OCI-LY1 (cell line): Measurements from ENCODE around the gene KHDC1.

Experiments
- H2AFZ ChIP-seq: fragments of 200-600 bp; sonication (generic), shearing (Covaris generic); 2 replicates; pipeline ENCODE4 v1.6.0; 2014; ENCODE audit warnings: antibody characterized with exemption, mild to moderate bottlenecking, low read length
- H3F3A ChIP-seq: fragments of 200-600 bp; sonication (generic), shearing (Covaris generic); 2 replicates; pipeline ENCODE4 v1.6.0; 2014; ENCODE audit warnings: mild to moderate bottlenecking, antibody characterized with exemption, low read length, moderate library complexity; ENCODE audit not compliant: insufficient read depth
- H3K27ac ChIP-seq: fragments of 200-600 bp; sonication (generic); 2 replicates; pipeline ENCODE4 v1.5.1; 2014; ENCODE audit warnings: low read length, mixed run types, mild to moderate bottlenecking, low read depth; ENCODE audit not compliant: poor library complexity, severe bottlenecking
- H3K27me3 ChIP-seq: fragments of 200-600 bp; sonication (generic); 2 replicates; pipeline ENCODE4 v1.6.0; 2014; ENCODE audit warnings: antibody characterized with exemption, mild to moderate bottlenecking, low read length, moderate library complexity; ENCODE audit not compliant: insufficient read depth
- H3K36me3 ChIP-seq: fragments of 200-600 bp; sonication (generic); 2 replicates; pipeline ENCODE4 v1.6.1; 2014; ENCODE audit warnings: mild to moderate bottlenecking, antibody characterized with exemption, low read length, moderate library complexity, mixed read lengths; ENCODE audit not compliant: insufficient read depth
- H3K4me1 ChIP-seq: fragments of 200-600 bp; sonication (generic); 2 replicates; pipeline ENCODE4 v1.5.1; 2014; ENCODE audit warnings: mild to moderate bottlenecking, low read length, moderate library complexity; ENCODE audit not compliant: insufficient read depth, severe bottlenecking
- H3K4me2 ChIP-seq: fragments of 200-600 bp; sonication (generic), shearing (Covaris generic); 2 replicates; pipeline ENCODE4 v1.6.1; 2014; ENCODE audit warnings: low read length
- H3K4me3 ChIP-seq: fragments of 200-600 bp; sonication (generic); 2 replicates; pipeline ENCODE4 v1.5.1; 2014; ENCODE audit warnings: low read length, low read depth, mild to moderate bottlenecking, mixed read lengths; ENCODE audit not compliant: poor library complexity, severe bottlenecking
- H3K79me2 ChIP-seq: fragments of 200-600 bp; shearing (Covaris generic); 2 replicates; pipeline ENCODE4 v1.6.1; 2016; ENCODE audit warnings: mixed run types, low read length, mixed read lengths; ENCODE audit not compliant: insufficient read depth
- H3K9ac ChIP-seq: fragments of 200-600 bp; sonication (generic), shearing (Covaris generic); 2 replicates; pipeline ENCODE4 v1.6.1; 2014; ENCODE audit warnings: mild to moderate bottlenecking, low read length, mixed read lengths
- H3K9me2 ChIP-seq: fragments of 200-600 bp; sonication (generic), shearing (Covaris generic); 2 replicates; pipeline ENCODE4 v1.6.1; 2014; ENCODE audit warnings: low read depth, mild to moderate bottlenecking, low read length, mixed read lengths
- H3K9me3 ChIP-seq: fragments of 200-600 bp; shearing (Covaris generic); 2 replicates; pipeline ENCODE4 v1.6.1; 2014; ENCODE audit warnings: low read length, mixed read lengths
- H4K20me1 ChIP-seq: fragments of 200-600 bp; sonication (generic), shearing (Covaris generic); 2 replicates; pipeline ENCODE4 v1.6.0; 2016; ENCODE audit warnings: mild to moderate bottlenecking, low read length; ENCODE audit not compliant: insufficient read depth
- EZH2 ChIP-seq: fragments of 200-600 bp; sonication (generic), shearing (Covaris generic); IDR thresholded peaks from 2 replicates; pipeline ENCODE4 v1.8.0; 2017; ENCODE audit warnings: borderline replicate concordance, mixed run types, mild to moderate bottlenecking, antibody characterized with exemption, low read length, moderate library complexity, mixed read lengths
- TF ChIP-seq, protein P1 (sequence below): fragments of 200-600 bp; sonication (generic), shearing (Covaris generic); IDR thresholded peaks from 2 replicates; pipeline ENCODE4 v1.5.1; 2017; ENCODE audit warnings: mild to moderate bottlenecking, antibody characterized with exemption, low read length, moderate library complexity, mixed read lengths

The KHDC1 gene

DNA sequence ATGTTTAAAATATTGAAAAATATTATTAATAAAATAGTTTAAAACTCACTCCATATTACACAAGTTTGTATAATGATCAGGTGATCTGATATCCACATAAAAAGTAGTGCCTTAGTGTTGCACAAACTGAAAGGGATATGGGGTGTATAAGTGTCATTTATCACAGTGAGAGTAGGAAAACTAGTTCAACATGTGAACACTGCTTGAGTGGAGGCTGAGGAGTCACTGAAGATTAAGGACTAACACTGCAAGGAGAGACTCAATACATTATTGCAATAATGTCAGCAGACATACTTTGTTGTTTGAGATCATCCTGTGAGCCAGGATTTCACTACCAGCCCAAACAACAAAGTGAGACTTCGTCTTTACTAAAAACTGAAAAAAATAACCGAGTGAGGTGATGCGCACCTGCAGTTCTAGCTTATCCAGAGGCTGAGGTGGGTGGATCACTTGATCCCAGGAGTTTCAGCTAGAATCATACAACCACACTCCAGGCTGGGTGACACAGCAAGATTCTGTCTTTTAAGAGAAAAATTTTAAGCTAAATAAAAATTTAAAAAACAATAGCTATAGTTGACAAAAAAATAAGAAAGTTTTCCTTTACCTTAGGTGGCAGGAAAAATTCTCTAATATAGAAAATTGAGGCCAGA, 35.3 kb downstream of the KHDC1 start:
- H3K27ac ChIP-seq: no peak overlapping the region
- H4K20me1 ChIP-seq: no peaks in the 10 kb centered on the region
- H3K9me3 ChIP-seq: no peaks in the 10 kb centered on the region
- H3K9ac ChIP-seq: no peak overlapping the region
- H3K36me3 ChIP-seq: no peaks in the 10 kb centered on the region
- no peak overlapping the region for H2AFZ ChIP-seq
- TF ChIP-seq, protein P1, sequence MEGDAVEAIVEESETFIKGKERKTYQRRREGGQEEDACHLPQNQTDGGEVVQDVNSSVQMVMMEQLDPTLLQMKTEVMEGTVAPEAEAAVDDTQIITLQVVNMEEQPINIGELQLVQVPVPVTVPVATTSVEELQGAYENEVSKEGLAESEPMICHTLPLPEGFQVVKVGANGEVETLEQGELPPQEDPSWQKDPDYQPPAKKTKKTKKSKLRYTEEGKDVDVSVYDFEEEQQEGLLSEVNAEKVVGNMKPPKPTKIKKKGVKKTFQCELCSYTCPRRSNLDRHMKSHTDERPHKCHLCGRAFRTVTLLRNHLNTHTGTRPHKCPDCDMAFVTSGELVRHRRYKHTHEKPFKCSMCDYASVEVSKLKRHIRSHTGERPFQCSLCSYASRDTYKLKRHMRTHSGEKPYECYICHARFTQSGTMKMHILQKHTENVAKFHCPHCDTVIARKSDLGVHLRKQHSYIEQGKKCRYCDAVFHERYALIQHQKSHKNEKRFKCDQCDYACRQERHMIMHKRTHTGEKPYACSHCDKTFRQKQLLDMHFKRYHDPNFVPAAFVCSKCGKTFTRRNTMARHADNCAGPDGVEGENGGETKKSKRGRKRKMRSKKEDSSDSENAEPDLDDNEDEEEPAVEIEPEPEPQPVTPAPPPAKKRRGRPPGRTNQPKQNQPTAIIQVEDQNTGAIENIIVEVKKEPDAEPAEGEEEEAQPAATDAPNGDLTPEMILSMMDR: no peak
- no peak for TF ChIP-seq EZH2
- no peaks in the 10 kb centered on the region for H3K9me2 ChIP-seq
- no peaks in the 10 kb centered on the region for H3K4me1 ChIP-seq
- no peaks in the 10 kb centered on the region for H3K79me2 ChIP-seq
- H3F3A ChIP-seq: no peaks in the 10 kb centered on the region
- no peaks in the 10 kb centered on the region for H3K27me3 ChIP-seq
- H3K4me3 ChIP-seq: no peak overlapping the region
- no peak overlapping the region for H3K4me2 ChIP-seq

DNA sequence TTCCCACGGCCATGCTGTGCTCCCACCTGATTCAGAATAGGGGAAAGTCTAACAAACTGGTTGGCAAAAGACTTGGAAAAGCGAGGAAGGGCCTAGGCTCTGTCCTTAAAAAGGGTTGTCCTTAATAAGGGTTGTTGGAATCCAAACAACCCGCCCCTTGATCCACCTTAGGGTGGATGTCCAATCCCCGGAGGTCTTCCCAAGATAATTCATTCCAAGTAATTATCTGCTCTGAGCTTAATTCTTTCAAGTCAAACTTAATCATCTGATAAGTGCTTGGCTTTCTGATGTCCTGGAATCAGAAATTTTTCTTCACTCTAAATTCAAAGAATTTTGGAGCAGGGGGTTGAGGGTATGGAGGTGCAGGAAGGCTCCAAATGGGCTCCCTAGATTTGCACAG, 37.6 kb downstream of the KHDC1 start, which contains the start of gene KHDC1L:
KHDC1L (minus strand) TSS at position 101 of the 400 bp plus-strand sequence; CDS start at position 13, 88 bp downstream.
- H3K27me3 ChIP-seq: no peaks in the 10 kb centered on the region
- H4K20me1 ChIP-seq: no peaks in the 10 kb centered on the region
- H3K9ac ChIP-seq: no peak within 1 kb of the TSS
- H3K4me1 ChIP-seq: no peaks in the 10 kb centered on the region
- no peak within 1 kb of the TSS for H3K4me3 ChIP-seq
- no peak within 1 kb of the TSS for H2AFZ ChIP-seq
- H3K4me2 ChIP-seq: no peak within 1 kb of the TSS
- H3F3A ChIP-seq: no peaks in the 10 kb centered on the region
- no peaks in the 10 kb centered on the region for H3K9me2 ChIP-seq
- TF ChIP-seq, protein P1: no peak
- TF ChIP-seq EZH2: no peak
- no peaks in the 10 kb centered on the region for H3K36me3 ChIP-seq
- H3K9me3 ChIP-seq: no peaks in the 10 kb centered on the region
- no peaks in the 10 kb centered on the region for H3K79me2 ChIP-seq
- H3K27ac ChIP-seq: no peak within 1 kb of the TSS

DNA sequence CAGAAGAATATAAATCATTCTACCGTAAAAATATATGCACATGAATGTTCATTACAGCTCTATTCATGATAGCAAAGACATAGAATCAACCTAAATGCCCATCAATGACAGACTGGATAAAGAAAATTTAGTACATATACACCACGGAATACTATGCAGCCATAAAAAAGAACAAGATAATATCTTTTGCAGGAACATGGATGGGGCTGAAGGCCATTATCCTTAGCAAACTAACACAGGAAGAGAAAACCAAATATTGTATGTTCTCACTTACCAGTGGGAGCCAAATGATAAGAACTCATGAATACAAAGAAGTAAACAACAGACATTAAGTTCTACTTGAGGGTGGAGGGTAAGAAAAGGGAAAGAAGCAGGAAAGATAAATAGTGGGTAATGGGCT, 46.1 kb downstream of the KHDC1 start:
- Histone ChIP-seq H3K4me2 (no peak overlapping the region), H4K20me1 (no peaks in the 10 kb centered on the region), H3K4me1 (no peaks in the 10 kb centered on the region), H2AFZ (no peak overlapping the region), H3K9me3 (no peaks in the 10 kb centered on the region), H3K79me2 (no peaks in the 10 kb centered on the region), H3F3A (no peaks in the 10 kb centered on the region), H3K9ac (no peak overlapping the region), H3K27me3 (no peaks in the 10 kb centered on the region), H3K36me3 (no peaks in the 10 kb centered on the region), H3K4me3 (no peak overlapping the region), H3K9me2 (no peaks in the 10 kb centered on the region), H3K27ac (no peak overlapping the region)
- TF ChIP-seq, protein P1: no peak
- TF ChIP-seq EZH2: no peak
